Activated CD4-positive, CD25-positive, alpha-beta regulatory T cell (primary cell): ENCODE measurements around the gene LRR1.
A peak's percentile ranks its signal among the peaks of the same experiment; 100 is the strongest.
"Not testable (repeated sequence)": the region's sequence is repeated elsewhere in the genome, so short reads cannot be mapped to it uniquely, and the experiment has no call there.

Experiments
- DNase-seq, 4 experiments: peaks; one replicate each; lab custom pipeline; 2025; lab: John Stamatoyannopoulos, UW

LRR1 gene

DNA sequence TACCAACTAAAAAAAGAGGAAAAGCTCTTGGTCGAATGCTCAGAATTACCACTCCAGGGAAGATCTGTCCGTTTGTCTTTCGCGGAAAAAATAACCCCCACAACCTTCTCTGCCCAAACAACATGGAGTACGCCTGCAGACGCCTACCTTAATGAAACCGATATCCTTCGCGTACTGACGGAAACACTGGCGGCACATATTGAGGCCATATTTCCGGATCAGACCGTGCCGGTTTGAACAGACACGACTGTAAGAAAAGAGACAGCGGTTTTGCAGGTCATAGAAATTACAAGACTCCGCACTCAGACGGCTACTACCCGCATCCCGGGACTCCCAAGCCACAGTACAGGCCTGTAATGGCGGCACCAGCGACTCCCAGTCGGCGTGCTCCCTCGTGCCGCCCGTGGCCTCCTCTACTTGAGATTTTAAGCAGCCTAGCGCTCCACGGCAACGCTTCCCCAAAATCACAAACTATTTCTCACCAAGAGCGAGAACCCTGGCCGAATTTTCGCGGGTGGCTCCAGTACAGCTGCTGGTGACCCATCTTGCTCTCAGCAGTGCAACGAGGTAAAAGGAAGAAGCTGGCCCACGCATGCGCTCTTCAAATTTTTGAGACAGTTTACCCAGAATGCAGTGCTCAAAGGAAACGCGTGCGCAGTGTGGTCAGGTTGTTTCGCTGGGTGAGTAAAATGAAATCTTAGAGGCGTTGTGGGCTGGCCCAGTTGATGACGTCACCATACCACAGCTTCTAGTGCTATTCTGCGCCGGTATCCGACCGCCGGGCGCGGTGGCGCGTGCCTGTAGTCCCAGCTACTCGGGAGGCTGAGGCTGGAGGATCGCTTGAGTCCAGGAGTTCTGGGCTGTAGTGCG lies 12.7 kb upstream of the LRR1 start, which contains the start of gene RPS29:
TSS of gene RPS29 (minus strand) at position 578 of the 870 bp plus-strand sequence. CDS start at position 544, 34 bp downstream.
- DNase-seq, result peak; percentile 93 to 98 (median 94)

DNA sequence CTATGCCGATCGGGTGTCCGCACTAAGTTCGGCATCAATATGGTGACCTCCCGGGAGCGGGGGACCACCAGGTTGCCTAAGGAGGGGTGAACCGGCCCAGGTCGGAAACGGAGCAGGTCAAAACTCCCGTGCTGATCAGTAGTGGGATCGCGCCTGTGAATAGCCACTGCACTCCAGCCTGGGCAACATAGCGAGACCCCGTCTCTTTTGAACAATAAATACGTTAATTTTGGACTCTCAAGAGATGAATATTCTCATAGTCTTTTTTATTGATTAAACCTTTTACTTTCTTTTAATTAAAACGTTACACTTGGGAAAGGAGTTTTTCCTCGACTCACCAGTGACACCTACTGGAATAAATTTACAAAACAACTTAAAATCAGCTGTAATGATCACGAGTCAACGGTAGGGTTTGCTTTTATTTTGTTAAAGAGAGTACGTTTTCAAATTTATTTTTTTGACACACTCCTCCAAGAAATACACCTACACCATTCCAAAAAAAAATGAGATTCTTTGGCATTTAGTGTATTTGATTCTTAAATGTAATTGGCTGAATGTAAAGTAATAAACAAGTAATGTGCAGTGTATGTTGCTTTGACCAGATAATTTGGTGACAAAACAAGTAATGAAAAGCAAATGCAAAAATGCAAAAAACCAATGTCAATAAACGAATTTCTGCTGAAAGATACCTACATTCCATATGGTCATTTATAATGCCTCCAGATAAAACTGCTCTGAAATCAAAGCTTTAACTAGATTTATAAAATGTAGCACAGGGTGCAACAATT lies 11.9 kb upstream of the LRR1 start:
- peak in 2 of 4 experiments; percentile 36 to 41 for DNase-seq

DNA sequence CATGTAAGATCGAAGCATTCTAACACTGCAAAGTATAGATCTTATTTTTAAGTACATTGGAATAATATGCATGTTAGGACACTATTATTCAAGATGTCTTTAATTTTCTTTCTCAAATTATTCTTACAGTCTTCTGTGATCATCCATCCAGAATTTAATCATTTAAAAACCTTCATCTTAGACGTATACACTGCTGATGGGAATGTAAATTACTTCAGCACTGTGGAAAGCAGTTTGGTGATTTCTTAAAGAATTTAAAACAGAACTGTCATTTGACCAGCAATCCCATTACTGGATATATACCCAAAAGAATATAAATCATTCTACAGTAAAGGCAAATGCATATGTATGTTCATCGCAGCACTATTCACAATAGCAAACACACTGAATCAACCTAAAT lies 9.4 kb upstream of the LRR1 start:
- DNase-seq, result no peak

GRCh38 chr14:49593016-49593415 lies 5.7 kb upstream of the LRR1 start:
- DNase-seq, result no peak

- DNase-seq, result no peak
These were observed 4.2 kb upstream of the LRR1 start for GRCh38 chr14:49594347-49595091.

GRCh38 chr14:49598189-49598484 lies 603 bp upstream of the LRR1 start:
- DNase-seq, result no peak

DNA sequence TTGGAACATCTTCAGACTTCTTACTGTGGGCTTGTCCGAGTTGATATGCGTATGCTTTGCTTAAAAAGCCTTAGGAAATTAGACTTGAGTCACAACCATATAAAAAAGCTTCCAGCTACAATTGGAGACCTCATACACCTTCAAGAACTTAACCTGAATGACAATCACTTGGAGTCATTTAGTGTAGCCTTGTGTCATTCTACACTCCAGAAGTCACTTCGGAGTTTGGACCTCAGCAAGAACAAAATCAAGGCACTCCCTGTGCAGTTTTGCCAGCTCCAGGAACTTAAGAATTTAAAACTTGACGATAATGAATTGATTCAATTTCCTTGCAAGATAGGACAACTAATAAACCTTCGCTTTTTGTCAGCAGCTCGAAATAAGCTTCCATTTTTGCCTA lies 8.8 kb downstream of the LRR1 start:
- DNase-seq, result no peak

DNA sequence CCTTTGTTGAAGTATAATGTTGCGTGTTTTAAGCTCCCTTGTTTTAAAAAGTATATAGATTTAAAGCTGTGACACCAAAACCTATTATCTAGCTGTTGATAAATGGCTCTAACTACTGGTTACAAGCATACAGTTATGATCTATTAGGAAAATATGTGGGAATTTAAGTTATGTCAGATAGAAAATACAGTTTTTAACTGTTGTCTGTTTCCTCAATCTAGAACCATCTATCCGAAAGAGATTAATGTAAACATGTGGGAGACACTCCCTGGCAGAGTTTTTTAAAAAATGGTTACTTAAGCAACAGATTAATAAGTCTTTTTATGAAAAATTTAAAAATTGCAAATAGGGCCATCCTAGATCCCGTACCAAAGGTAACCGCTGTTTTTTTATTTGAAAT lies 13.5 kb downstream of the LRR1 start:
- no peak for DNase-seq

GRCh38 chr14:49612671-49613070 lies 13.9 kb downstream of the LRR1 start:
- DNase-seq, result no peak

- DNase-seq, result no peak
These were observed 15.5 kb downstream of the LRR1 start for GRCh38 chr14:49614196-49614595.

GRCh38 chr14:49615776-49616175 lies 17.0 kb downstream of the LRR1 start:
- DNase-seq, result no peak

GRCh38 chr14:49617852-49618519 lies 19.2 kb downstream of the LRR1 start:
- no peak for DNase-seq

GRCh38 chr14:49619273-49619672 lies 20.5 kb downstream of the LRR1 start:
- DNase-seq, result not testable (repeated sequence)

GRCh38 chr14:49619730-49620129 lies 21.0 kb downstream of the LRR1 start:
- DNase-seq, result no peak

GRCh38 chr14:49620182-49621113 lies 21.7 kb downstream of the LRR1 start, which contains the start of the genes MGAT2 and RPL36AL:
TSS of gene MGAT2 (plus strand) at chr14:49620799. CDS start at chr14:49621269, 470 bp downstream.
TSS of gene RPL36AL (minus strand) at chr14:49620626. CDS start at chr14:49619104, 1,522 bp downstream.
- peak; percentile 82 to 86 (median 85) for DNase-seq

GRCh38 chr14:49621114-49621881 lies 22.6 kb downstream of the LRR1 start:
- peak; percentile 38 to 65 (median 53) for DNase-seq

DNA sequence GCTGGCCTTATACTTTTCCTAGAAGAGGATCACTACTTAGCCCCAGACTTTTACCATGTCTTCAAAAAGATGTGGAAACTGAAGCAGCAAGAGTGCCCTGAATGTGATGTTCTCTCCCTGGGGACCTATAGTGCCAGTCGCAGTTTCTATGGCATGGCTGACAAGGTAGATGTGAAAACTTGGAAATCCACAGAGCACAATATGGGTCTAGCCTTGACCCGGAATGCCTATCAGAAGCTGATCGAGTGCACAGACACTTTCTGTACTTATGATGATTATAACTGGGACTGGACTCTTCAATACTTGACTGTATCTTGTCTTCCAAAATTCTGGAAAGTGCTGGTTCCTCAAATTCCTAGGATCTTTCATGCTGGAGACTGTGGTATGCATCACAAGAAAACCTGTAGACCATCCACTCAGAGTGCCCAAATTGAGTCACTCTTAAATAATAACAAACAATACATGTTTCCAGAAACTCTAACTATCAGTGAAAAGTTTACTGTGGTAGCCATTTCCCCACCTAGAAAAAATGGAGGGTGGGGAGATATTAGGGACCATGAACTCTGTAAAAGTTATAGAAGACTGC lies 23.4 kb downstream of the LRR1 start:
- DNase-seq, result no peak

DNA sequence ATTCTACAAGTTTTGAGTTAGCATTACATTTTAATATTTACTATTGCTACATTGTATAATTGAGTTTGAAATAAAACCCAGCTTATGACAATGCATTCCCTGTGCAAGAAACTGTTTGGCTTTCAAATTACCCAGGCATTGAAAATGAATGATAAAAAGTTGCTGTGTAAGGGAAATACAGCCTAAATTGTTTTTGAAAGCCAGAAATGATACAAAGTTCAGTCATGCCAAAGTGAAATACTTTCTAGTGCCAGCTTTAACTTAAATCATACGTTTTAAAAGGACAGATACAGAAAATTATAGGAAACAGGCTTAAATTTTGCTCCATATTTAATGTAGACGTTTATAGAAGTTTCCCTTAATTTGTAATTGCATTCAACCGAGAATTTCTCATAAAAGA lies 24.6 kb downstream of the LRR1 start:
- no peak for DNase-seq
